HepG2 (cell line): ENCODE results near the gene ZNF22. TPM values are rescaled to one million over a fixed set of nuclear protein-coding genes. Genes with fewer than 3 reads are reported as not detected.

Source experiments
- DR1 ChIP-seq: sonication (generic); formaldehyde crosslinking; IDR thresholded peaks from 2 replicates; pipeline ENCODE4 v1.8.0; 2021; ENCODE audit warnings: mild to moderate bottlenecking, missing genetic modification reagents, inconsistent platforms
- MEIS1 ChIP-seq: sonication (generic); formaldehyde crosslinking; IDR thresholded peaks from 2 replicates; pipeline ENCODE4 v1.9.0; 2021; ENCODE audit warnings: mild to moderate bottlenecking, missing genetic modification reagents, moderate library complexity, borderline replicate concordance
- NONO ChIP-seq, 2 experiments: fragments of 450-650 bp in 1 of 2; sonication (generic) in 1 of 2; formaldehyde crosslinking in 1 of 2; IDR thresholded peaks in 1 of 2; conservative IDR thresholded peaks in 1 of 2; 2 replicates each; pipeline versions ENCODE4 v1.6.1 to v1.8.0; 2017 to 2022; ENCODE audit warnings: mild to moderate bottlenecking in 1 of 2, missing genetic modification reagents in 1 of 2, moderate library complexity in 1 of 2
- RFX3 ChIP-seq: IDR thresholded peaks from 2 replicates; pipeline ENCODE4 v1.6.1; 2016; ENCODE audit warnings: missing biosample characterization, missing genetic modification reagents
- SMYD3 ChIP-seq: sonication (generic); formaldehyde crosslinking; IDR thresholded peaks from 2 replicates; pipeline ENCODE4 v1.8.1; 2023; ENCODE audit warnings: mild to moderate bottlenecking, missing genetic modification reagents
- TAF1 ChIP-seq: sonication (generic); formaldehyde crosslinking; IDR thresholded peaks from 2 replicates; pipeline ENCODE4 v1.4.0; 2020; ENCODE audit warnings: missing genetic modification reagents
- TFDP1 ChIP-seq: IDR thresholded peaks from 2 replicates; pipeline ENCODE4 v1.6.1; 2016; ENCODE audit warnings: missing compliant biosample characterization, missing genetic modification reagents, borderline replicate concordance
- ZNF124 ChIP-seq: sonication (generic); formaldehyde crosslinking; IDR thresholded peaks from 2 replicates; pipeline ENCODE4 v1.4.0; 2020; ENCODE audit warnings: missing genetic modification reagents
- ZNF225 ChIP-seq: sonication (generic); formaldehyde crosslinking; IDR thresholded peaks from 2 replicates; pipeline ENCODE4 v1.4.0; 2020; ENCODE audit warnings: mild to moderate bottlenecking, missing genetic modification reagents
- ZNF446 ChIP-seq: sonication (generic); formaldehyde crosslinking; IDR thresholded peaks from 2 replicates; pipeline ENCODE4 v1.5.0; 2020; ENCODE audit warnings: mild to moderate bottlenecking, missing genetic modification reagents
- ZNF549 ChIP-seq: sonication (generic); formaldehyde crosslinking; IDR thresholded peaks from 2 replicates; pipeline ENCODE4 v1.5.0; 2020; ENCODE audit warnings: missing genetic modification reagents
- ZNF552 ChIP-seq: sonication (generic); formaldehyde crosslinking; IDR thresholded peaks from 2 replicates; pipeline ENCODE4 v1.9.0; 2022; ENCODE audit warnings: missing genetic modification reagents, mild to moderate bottlenecking, borderline replicate concordance
- ZNF670 ChIP-seq: sonication (generic); formaldehyde crosslinking; IDR thresholded peaks from 2 replicates; pipeline ENCODE4 v1.8.0; 2022; ENCODE audit warnings: mild to moderate bottlenecking, missing genetic modification reagents, borderline replicate concordance
- polyA plus RNA-seq, 8 experiments: library from polyadenylated mRNA; depleted of rRNA in 3 of 8; stranded (reverse) in 7 of 8; unstranded in 1 of 8; fragments of >200 nt; fragmentation: Illumina TruSeq in 4 of 8; extraction: Trizol in 4 of 8; gene quantifications; 2 replicates each; pipeline versions ENCODE4 v1.2.1 to v1.2.3, GENCODE V29; 2011 to 2016; ENCODE audit warnings: low read depth in 4 of 8, missing spikeins in 1 of 8, mixed read lengths in 1 of 8; ENCODE audit not compliant: insufficient read depth in 1 of 8
- total RNA-seq, 5 experiments: library from RNA; depleted of rRNA; stranded (reverse); fragments of >200 nt; fragmentation: Illumina TruSeq; extraction: Trizol; gene quantifications; 2 replicates each; pipeline ENCODE4 v1.2.3, GENCODE V29; 2016; ENCODE audit warnings: low read depth in 1 of 5
- TF ChIP-seq, protein P1 (sequence below): sonication (generic); formaldehyde crosslinking; IDR thresholded peaks from 2 replicates; pipeline ENCODE4 v1.4.0; 2020; ENCODE audit warnings: missing genetic modification reagents
- TF ChIP-seq, protein P2 (sequence below): sonication (generic); formaldehyde crosslinking; IDR thresholded peaks from 2 replicates; pipeline ENCODE4 v1.5.0; 2020; ENCODE audit warnings: mild to moderate bottlenecking, missing genetic modification reagents, moderate library complexity

ZNF22 gene
- total and polyA plus RNA-seq, 2 of the 13 experiments (the other 11 are each of a cell fraction or from before 2014, with no cell fraction given), result 0.40 to 1.3 TPM

DNA sequence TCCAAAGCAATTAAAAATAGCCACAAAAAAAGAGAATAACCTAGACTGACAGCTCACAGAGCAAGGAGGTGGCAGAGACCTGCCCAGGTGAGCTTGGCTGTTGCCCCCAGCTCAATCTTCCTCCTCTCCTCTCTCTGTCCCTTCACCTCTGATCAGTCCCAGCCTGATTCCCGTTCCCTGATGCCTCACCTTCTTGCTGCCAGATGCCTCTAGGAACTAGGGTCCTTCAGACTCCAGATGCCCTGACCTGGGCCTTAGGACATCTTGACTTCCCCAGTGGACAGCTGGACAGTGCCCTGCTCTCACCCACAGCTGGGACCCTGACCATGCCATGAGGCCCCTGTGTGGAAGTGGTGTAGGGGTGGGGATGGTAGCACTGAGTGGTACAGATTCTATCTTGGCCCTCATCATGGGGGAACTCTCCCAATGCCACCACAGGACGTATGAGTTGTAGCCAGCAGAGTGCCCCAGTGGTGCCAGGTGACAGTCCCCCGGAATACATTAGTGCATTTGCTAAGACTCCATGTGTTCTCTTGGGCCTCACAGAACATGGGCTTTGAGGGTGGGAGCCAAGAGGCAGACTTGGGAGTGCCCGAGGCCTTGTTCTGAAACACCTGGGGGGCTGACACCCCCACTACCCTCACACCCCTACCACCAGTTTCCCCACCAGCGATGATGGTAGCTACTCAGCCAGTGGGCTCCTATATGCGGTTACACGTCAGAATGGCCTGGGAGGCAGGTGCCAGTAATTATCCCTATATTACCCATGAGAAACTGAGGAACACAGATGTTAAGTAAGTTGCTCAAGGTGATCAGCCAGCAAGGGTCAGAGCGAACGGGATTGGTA is 24.1 kb upstream of the ZNF22 start (continued):
- TF ChIP-seq TFDP1 (CRISPR knock-in tag) (no peak), RFX3 (CRISPR knock-in tag) (no peak), NONO (IDR thresholded peaks at IDR 0.05) (no peak), NONO (CRISPR knock-in tag; conservative IDR thresholded peaks at IDR 0.05) (peak; percentile 59; the same call in 1 of the 2 replicates), ZNF124 (CRISPR knock-in tag) (peak; percentile 51; the same call in 1 of the 2 replicates), TAF1 (CRISPR knock-in tag) (no peak; the same call in 1 of the 2 replicates), ZNF670 (CRISPR knock-in tag) (no peak), DR1 (CRISPR knock-in tag) (no peak), MEIS1 (no peak), ZNF549 (CRISPR knock-in tag) (no peak), SMYD3 (CRISPR knock-in tag) (no peak), ZNF552 (CRISPR knock-in tag) (peak; percentile 31; the same call in 1 of the 2 replicates), ZNF446 (CRISPR knock-in tag) (peak; percentile 18; the same call in 1 of the 2 replicates), ZNF225 (peak; percentile 71)
- TF ChIP-seq, protein P1, sequence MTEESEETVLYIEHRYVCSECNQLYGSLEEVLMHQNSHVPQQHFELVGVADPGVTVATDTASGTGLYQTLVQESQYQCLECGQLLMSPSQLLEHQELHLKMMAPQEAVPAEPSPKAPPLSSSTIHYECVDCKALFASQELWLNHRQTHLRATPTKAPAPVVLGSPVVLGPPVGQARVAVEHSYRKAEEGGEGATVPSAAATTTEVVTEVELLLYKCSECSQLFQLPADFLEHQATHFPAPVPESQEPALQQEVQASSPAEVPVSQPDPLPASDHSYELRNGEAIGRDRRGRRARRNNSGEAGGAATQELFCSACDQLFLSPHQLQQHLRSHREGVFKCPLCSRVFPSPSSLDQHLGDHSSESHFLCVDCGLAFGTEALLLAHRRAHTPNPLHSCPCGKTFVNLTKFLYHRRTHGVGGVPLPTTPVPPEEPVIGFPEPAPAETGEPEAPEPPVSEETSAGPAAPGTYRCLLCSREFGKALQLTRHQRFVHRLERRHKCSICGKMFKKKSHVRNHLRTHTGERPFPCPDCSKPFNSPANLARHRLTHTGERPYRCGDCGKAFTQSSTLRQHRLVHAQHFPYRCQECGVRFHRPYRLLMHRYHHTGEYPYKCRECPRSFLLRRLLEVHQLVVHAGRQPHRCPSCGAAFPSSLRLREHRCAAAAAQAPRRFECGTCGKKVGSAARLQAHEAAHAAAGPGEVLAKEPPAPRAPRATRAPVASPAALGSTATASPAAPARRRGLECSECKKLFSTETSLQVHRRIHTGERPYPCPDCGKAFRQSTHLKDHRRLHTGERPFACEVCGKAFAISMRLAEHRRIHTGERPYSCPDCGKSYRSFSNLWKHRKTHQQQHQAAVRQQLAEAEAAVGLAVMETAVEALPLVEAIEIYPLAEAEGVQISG (CRISPR knock-in tag), result peak; percentile 2; the same call in 1 of the 2 replicates
- TF ChIP-seq, protein P2, sequence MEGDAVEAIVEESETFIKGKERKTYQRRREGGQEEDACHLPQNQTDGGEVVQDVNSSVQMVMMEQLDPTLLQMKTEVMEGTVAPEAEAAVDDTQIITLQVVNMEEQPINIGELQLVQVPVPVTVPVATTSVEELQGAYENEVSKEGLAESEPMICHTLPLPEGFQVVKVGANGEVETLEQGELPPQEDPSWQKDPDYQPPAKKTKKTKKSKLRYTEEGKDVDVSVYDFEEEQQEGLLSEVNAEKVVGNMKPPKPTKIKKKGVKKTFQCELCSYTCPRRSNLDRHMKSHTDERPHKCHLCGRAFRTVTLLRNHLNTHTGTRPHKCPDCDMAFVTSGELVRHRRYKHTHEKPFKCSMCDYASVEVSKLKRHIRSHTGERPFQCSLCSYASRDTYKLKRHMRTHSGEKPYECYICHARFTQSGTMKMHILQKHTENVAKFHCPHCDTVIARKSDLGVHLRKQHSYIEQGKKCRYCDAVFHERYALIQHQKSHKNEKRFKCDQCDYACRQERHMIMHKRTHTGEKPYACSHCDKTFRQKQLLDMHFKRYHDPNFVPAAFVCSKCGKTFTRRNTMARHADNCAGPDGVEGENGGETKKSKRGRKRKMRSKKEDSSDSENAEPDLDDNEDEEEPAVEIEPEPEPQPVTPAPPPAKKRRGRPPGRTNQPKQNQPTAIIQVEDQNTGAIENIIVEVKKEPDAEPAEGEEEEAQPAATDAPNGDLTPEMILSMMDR (CRISPR knock-in tag), result peak; percentile 14; the same call in 1 of the 2 replicates
